Endometrium (tissue), 2 donors: Measurements from ENCODE around the gene KLRD1.
"Not testable (repeated sequence)": the region's sequence is repeated elsewhere in the genome, so short reads cannot be mapped to it uniquely, and the experiment has no call there.

Experiments
- FAIRE-seq: peaks from 2 replicates; lab custom pipeline; 2012; peaks lifted over from hg19 to GRCh38; lab: Jason Lieb, UNC
- donor health status: control.
- donor health status: control.

The KLRD1 gene

DNA sequence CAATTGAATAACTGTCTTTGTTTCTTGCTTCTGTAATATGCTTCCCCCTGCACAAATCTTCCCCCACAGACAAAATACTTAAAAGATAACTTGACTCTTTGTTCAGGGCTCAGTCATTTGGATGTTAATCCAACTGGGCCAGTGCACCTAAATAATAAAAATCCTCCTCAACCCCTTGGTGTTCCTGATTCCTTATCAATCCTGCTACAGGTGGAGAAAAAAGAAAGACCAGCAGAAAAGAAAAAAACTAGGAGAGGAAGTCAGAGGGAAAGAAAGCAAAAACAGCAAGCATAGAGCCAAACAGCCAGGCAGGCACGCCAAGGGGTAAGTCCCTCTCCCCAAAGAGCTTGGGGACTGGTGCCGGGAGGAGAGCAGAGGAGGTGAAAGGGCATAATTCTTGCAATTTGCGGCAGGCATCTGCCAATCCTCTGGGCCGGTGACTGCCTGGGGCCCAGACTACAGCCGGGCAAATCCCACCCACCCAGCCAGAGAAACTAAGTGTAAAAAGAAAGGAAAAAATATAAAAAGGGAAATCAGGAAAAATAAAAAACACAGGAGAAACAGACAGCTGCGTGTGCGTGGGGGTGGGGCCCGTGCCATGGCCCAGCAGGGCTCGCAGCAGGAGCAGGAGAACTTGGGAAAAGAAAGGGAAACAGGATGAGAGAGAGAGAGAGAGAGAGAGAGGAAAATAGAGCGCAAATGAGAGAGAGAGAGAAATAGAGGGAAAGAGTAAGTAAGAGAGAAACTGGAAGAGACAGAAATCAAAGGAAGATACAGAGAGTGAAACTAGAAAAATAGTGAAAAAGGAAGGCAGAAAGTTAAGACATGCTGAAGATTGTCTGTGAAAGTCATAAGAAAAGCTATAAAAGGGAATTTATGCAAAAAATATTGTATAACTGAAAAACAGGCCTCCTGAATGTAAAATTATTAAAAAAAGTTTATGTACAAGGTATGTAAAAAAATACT is 60.8 kb downstream of the KLRD1 start:
- FAIRE-seq, result no peak

DNA sequence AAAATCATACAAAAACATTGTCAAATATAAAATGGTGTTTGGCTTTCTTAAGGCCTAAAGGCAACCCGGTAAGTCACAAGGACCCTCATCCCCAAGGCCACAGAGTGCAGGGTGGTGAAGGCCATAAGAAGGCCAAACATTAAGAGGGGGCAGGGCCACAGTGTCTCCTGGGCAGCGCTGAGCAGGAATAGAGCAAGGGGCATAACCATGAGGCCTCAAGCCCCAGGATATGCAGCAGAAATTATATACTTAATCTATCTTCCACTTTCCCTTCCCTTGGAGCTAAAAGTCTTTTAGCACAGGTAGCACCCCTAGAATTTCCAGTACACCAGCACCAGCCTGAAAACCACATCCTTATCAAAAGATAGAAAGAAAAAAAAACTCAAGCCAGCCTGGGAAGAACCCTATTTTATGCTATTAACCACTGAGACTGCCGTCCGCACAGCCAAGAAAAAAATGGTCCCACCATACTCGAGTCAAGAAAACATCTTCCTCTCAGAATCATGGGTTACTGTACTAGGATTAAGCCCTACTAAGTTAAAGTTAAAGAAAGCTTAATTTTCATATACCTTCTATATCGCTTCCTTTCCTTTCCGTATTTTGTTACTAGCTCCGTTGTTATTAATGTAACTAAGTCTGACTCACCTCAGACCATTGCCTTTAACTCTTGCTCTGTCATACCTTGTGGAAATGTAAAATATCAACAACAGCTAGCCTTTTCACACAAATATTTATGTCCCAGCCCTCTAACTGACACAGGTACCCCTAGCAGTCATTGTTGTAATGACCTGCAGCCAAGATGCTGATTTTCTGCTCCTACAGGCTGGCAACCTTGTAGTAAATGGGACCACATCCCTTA is 62.1 kb downstream of the KLRD1 start:
- FAIRE-seq, result no peak

DNA sequence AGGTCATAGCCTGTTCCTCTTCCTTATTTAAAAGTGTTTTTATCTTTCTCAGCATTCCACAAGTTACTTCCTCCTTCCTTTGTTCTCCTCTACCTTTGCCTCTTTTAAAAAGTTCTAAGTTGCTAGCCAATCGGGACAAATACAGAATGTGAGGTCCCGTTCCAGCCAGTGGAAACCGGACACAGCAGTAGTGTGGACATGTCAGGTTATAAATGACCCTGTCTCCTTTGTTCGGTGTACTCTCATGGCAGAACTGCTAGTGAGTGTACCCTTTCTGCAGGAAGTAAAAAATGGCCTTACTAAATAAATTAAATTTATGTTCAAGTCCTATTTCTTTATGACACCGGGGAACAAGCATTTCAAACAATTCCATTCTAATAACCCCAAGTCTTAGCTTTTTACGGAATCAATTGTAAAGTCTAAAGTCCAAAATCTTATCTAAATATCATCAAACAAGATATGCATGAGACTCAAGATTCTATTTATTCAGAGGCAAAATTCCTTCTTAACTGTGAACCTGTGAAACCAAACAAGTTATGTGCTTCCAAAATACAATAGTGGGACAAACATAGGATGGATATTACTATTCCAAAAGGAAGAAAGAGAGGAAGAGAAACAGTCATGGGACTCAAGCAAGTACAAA is 64.3 kb downstream of the KLRD1 start:
- not testable (repeated sequence) for FAIRE-seq

DNA sequence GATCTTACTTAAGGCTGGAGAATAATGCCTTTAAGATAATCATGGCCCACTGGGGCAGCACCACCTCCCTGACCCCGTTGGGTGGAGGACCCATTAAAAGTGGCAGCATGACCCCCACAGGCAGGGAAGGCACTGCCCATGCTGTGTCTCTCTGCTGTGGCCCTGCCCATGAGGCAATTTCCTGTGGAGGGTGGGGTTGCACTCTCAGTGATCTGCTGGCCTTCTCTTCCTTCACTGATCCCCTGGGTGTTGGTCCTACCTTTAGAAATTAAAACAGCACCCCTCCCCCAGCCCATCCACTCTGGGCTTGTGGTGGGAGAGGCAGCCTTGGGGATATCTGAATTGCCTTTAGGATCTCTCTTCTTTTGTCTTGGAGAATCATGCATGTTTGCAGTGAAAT is 64.9 kb downstream of the KLRD1 start:
- FAIRE-seq, result no peak

DNA sequence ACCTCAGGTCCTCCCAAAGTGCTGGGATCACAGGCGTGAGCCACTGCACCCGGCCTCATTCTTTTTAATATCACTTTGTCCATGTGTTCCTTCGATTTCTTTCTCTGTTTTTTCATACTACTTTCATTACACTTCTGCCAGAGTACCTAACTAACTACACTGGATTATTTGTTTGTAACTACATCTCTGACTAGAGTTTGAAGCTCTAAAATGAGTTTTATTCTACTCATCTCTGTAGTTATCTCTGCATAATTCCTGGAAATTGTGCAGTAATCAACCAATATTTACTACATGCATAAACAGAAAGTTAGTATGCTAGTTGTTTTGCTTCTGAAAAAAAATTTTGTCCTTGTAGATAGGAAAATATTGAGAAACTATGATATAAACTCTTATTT is 67.0 kb downstream of the KLRD1 start:
- FAIRE-seq, result no peak

DNA sequence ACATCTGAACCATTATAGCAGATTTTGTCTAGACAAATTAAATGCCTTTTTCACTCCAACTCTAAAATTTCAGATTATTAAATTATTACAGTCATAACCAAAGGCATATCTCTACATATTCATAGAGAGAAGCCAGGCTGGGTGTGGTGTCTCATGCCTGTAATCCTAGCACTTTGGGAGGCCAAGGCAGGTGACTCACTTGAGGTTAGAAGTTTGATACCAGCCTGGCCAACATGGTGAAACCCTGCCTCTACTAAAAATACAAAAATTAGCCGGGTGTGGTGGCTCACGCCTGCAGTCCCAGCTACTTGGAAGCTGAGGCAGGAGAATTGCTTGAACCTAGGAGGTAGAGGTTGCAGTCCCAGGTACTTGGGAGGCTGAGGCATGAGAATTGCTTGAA is 71.1 kb downstream of the KLRD1 start:
- not testable (repeated sequence) for FAIRE-seq
